Measurements from ENCODE around the gene NEU2.

The NEU2 gene

DNA sequence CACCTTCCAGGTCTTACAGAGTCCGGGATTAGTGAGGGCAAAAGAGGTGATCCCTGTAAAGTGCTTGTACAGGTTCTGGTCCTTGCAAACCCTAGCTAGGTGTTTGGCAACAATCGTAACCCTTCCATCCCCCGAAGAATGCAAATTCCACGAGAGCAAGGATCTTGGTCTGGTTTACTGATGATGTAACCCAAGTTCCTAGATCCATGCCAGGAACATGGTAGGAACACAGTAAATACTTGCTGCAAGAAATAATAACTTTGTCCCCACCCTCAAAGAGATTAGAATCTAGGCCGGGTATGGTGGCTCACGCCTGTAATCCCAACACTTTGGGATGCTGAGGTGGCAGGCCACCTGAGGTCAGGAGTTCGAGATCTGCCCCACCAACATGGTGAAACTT is 6.8 kb upstream of the NEU2 start:
- Histone ChIP-seq H3K79me2 (ENCODE audit: control insufficient read depth, low read length) (no peaks in the 10 kb centered on the region), H3F3A (ENCODE audit: control insufficient read depth, insufficient read depth) (no peaks in the 10 kb centered on the region), H3K27ac (ENCODE audit: low read depth, low read length) (no peak overlapping the region), H3K9me2 (replicated peaks; ENCODE audit: control insufficient read depth, low read length) (no peaks in the 10 kb centered on the region), H3K4me1 (ENCODE audit: control insufficient read depth, low read length) (no peaks in the 10 kb centered on the region), H3K4me3 (ENCODE audit: low read length) (no peak overlapping the region), H3K27me3 (ENCODE audit: control insufficient read depth, low read length) (no peaks in the 10 kb centered on the region), H3K4me2 (ENCODE audit: low read length) (no peak overlapping the region), H4K20me1 (ENCODE audit: control insufficient read depth, insufficient read depth, low read depth, low read length) (no peaks in the 10 kb centered on the region), H3K9me3 (ENCODE audit: control insufficient read depth, insufficient read depth, low read length) (no peaks in the 10 kb centered on the region), H3K36me3 (ENCODE audit: control insufficient read depth, low read length) (no peaks in the 10 kb centered on the region)
- TF ChIP-seq EZH2phosphoT487 (IDR thresholded peaks at IDR 0.05; ENCODE audit: borderline replicate concordance, low read length), result no peak
- TF ChIP-seq, protein P1, sequence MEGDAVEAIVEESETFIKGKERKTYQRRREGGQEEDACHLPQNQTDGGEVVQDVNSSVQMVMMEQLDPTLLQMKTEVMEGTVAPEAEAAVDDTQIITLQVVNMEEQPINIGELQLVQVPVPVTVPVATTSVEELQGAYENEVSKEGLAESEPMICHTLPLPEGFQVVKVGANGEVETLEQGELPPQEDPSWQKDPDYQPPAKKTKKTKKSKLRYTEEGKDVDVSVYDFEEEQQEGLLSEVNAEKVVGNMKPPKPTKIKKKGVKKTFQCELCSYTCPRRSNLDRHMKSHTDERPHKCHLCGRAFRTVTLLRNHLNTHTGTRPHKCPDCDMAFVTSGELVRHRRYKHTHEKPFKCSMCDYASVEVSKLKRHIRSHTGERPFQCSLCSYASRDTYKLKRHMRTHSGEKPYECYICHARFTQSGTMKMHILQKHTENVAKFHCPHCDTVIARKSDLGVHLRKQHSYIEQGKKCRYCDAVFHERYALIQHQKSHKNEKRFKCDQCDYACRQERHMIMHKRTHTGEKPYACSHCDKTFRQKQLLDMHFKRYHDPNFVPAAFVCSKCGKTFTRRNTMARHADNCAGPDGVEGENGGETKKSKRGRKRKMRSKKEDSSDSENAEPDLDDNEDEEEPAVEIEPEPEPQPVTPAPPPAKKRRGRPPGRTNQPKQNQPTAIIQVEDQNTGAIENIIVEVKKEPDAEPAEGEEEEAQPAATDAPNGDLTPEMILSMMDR (IDR thresholded peaks at IDR 0.05; ENCODE audit: low read depth, low read length, poor library complexity, severe bottlenecking), result no peak

DNA sequence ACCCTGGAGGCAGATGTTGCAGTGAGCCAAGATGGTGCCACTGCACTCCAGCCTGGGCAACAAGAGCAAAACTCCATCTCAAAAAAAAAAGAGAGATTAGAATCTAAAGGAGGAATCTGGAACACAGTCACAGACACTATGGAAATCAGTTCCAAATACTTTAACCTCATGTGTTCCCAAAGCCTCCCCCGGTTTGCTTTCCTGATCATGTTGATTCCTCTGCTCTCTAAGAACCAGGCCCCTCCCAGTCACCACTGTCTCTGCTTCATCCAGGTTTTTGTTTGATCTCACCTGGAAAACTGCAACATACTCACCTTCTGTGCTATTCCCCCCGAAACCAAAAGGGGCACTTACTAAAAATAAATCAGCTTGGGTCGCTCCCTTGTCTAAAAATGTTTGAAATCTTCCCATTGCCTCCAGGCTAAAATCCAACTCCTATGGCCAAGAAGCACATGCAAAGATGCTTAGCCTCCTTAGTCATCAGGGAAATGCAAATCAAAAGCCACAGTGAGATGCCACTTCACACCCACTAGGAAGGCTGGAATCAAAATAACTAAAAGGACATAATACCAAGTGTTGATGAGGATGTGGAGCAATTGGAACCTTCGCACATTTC is 6.2 kb upstream of the NEU2 start:
- Histone ChIP-seq H3K9me2 (replicated peaks; ENCODE audit: control insufficient read depth, low read length) (no peaks in the 10 kb centered on the region), H3K9me3 (ENCODE audit: control insufficient read depth, insufficient read depth, low read length) (no peaks in the 10 kb centered on the region), H3K4me2 (ENCODE audit: low read length) (no peak overlapping the region), H3K27ac (ENCODE audit: low read depth, low read length) (no peak overlapping the region), H4K20me1 (ENCODE audit: control insufficient read depth, insufficient read depth, low read depth, low read length) (no peaks in the 10 kb centered on the region), H3K36me3 (ENCODE audit: control insufficient read depth, low read length) (no peaks in the 10 kb centered on the region), H3K27me3 (ENCODE audit: control insufficient read depth, low read length) (no peaks in the 10 kb centered on the region), H3K79me2 (ENCODE audit: control insufficient read depth, low read length) (no peaks in the 10 kb centered on the region), H3F3A (ENCODE audit: control insufficient read depth, insufficient read depth) (no peaks in the 10 kb centered on the region), H3K4me1 (ENCODE audit: control insufficient read depth, low read length) (no peaks in the 10 kb centered on the region), H3K4me3 (ENCODE audit: low read length) (no peak overlapping the region)
- no peak for TF ChIP-seq EZH2phosphoT487 (IDR thresholded peaks at IDR 0.05; ENCODE audit: borderline replicate concordance, low read length)
- TF ChIP-seq, protein P1 (IDR thresholded peaks at IDR 0.05; ENCODE audit: low read depth, low read length, poor library complexity, severe bottlenecking), result no peak

DNA sequence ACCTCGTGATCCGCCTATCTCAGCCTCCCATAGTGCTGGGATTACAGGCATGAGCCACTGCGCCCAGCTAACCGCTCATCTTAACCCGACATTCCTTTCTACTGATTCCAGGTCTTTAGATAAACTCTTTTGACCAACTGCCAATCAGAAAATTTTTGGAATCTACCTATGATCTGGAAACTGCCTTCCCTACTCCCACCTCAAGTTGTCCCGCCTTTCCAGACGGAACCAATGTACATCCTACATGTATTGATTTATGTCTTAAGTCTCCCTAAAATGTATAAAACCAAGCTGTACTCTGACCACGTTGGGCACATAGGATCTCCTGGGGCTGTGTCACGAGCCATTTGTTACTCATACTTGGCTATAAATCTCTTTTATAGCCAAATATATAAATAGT is 3.2 kb upstream of the NEU2 start:
- Histone ChIP-seq H3K4me3 (ENCODE audit: low read length) (no peak overlapping the region), H4K20me1 (ENCODE audit: control insufficient read depth, insufficient read depth, low read depth, low read length) (no peaks in the 10 kb centered on the region), H3K9me2 (replicated peaks; ENCODE audit: control insufficient read depth, low read length) (no peaks in the 10 kb centered on the region), H3K27me3 (ENCODE audit: control insufficient read depth, low read length) (no peaks in the 10 kb centered on the region), H3K27ac (ENCODE audit: low read depth, low read length) (no peak overlapping the region), H3F3A (ENCODE audit: control insufficient read depth, insufficient read depth) (no peaks in the 10 kb centered on the region), H3K9me3 (ENCODE audit: control insufficient read depth, insufficient read depth, low read length) (no peaks in the 10 kb centered on the region), H3K4me2 (ENCODE audit: low read length) (no peak overlapping the region), H3K36me3 (ENCODE audit: control insufficient read depth, low read length) (no peaks in the 10 kb centered on the region), H3K79me2 (ENCODE audit: control insufficient read depth, low read length) (no peaks in the 10 kb centered on the region), H3K4me1 (ENCODE audit: control insufficient read depth, low read length) (no peaks in the 10 kb centered on the region)
- no peak for TF ChIP-seq EZH2phosphoT487 (IDR thresholded peaks at IDR 0.05; ENCODE audit: borderline replicate concordance, low read length)
- TF ChIP-seq, protein P1 (IDR thresholded peaks at IDR 0.05; ENCODE audit: low read depth, low read length, poor library complexity, severe bottlenecking), result no peak
